DOHH2 (cell line): ENCODE data around the gene CUBN.

Experiments
- CTCF ChIP-seq: fragments of 200-600 bp; sonication (generic); IDR thresholded peaks from one replicate; pipeline ENCODE4 v1.5.1; 2014; ENCODE audit warnings: antibody characterized with exemption, mild to moderate bottlenecking, low read depth, low read length; ENCODE audit not compliant: poor library complexity, severe bottlenecking
- EZH2phosphoT487 ChIP-seq: fragments of 200-600 bp; sonication (generic); IDR thresholded peaks from 2 replicates; pipeline ENCODE4 v1.6.1; 2017; ENCODE audit warnings: borderline replicate concordance, mild to moderate bottlenecking, antibody characterized with exemption, low read length, moderate library complexity, mixed read lengths

DNA sequence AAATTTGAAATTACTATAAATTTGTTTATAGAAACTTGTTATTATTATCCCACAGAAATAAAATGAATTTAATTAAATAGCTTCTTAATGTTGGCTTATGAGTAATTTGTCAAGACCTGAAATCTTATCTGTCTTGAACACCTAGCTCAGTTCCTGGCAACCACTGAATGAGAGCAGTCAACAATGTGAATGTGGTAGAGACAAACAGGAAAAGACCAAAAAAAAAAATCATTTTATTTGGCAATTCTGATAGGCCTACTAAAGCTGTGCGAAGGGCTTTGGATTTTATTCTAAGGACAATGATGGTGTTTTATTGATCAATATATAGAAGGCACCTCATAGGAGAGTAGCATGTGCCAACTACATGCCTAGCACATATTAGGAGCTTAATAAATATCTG lies 184.6 kb downstream of the CUBN start:
- TF ChIP-seq CTCF: no peak
- no peak for TF ChIP-seq EZH2phosphoT487
